Endothelial cell of umbilical vein (primary cell): Measurements from ENCODE around the gene FAM193B. TPM values are rescaled to one million over a fixed set of nuclear protein-coding genes. Genes with fewer than 3 reads are reported as not detected.

Experiments used
- BruUV-seq: library from RNA; stranded (reverse); fragments of 400-500 nt; replicated peaks from 2 replicates; lab custom pipeline; 2021; lab: Mats Ljungman, UMichigan
- CTCF ChIA-PET: fragments of 300-600, 350-600 bp; sonication (Branson Sonifier 250); formaldehyde crosslinking; loops from one replicate; lab custom pipeline; 2021; ENCODE audit warnings: antibody characterized with exemption, inconsistent platforms; lab: Charles Lee
- POLR2A ChIA-PET: fragments of 300-600, 350-600 bp; sonication (Branson Sonifier 250); formaldehyde crosslinking; loops from one replicate; lab custom pipeline; 2021; ENCODE audit warnings: antibody characterized with exemption, inconsistent platforms; lab: Charles Lee
- DNase-seq: peaks from one replicate; pipeline ENCODE4 v3.0.0-alpha.2; 2011; ENCODE audit warnings: low read depth, low spot score
- FAIRE-seq: peaks from 2 replicates; lab custom pipeline; 2011; peaks lifted over from hg19 to GRCh38; lab: Jason Lieb, UNC
- H2AFZ ChIP-seq: 2 replicates; pipeline ENCODE4 v1.6.0; 2012; ENCODE audit warnings: low read depth, low read length, control low read depth, inconsistent platforms
- H3K27ac ChIP-seq: 2 replicates; pipeline ENCODE4 v1.5.1; 2011; ENCODE audit warnings: low read depth, mild to moderate bottlenecking, control low read depth, low read length, moderate library complexity; ENCODE audit not compliant: insufficient read depth
- H3K27me3 ChIP-seq, 2 experiments: 2 replicates each; pipeline versions ENCODE4 v1.6.0 to v1.6.1; 2011; ENCODE audit warnings: low read length in 2 of 2, mixed read lengths in 1 of 2; ENCODE audit not compliant: control insufficient read depth in 2 of 2, insufficient read depth in 2 of 2
- H3K36me3 ChIP-seq, 2 experiments: 2 replicates in 1 of 2; 3 replicates in 1 of 2; pipeline ENCODE4 v1.5.1; 2011; ENCODE audit warnings: low read length in 2 of 2, mild to moderate bottlenecking in 1 of 2, moderate library complexity in 1 of 2; ENCODE audit not compliant: control insufficient read depth in 2 of 2, insufficient read depth in 2 of 2; ENCODE audit errors: extremely low read depth in 1 of 2
- H3K4me1 ChIP-seq: 3 replicates; pipeline ENCODE4 v1.5.1; 2011; ENCODE audit warnings: mild to moderate bottlenecking, low read length; ENCODE audit not compliant: control insufficient read depth, insufficient read depth; ENCODE audit errors: extremely low read depth
- H3K4me2 ChIP-seq: 2 replicates; pipeline ENCODE4 v1.6.1; 2011; ENCODE audit warnings: low read length, control low read depth, mixed read lengths; ENCODE audit not compliant: insufficient read depth
- H3K4me3 ChIP-seq, 3 experiments: fragments of 200-600 bp in 1 of 3; sonication (generic), shearing (Covaris generic) in 1 of 3; replicated peaks in 1 of 3; 2 replicates each; pipeline ENCODE4 v1.5.1; 2011 to 2016; ENCODE audit warnings: control low read depth in 3 of 3, low read length in 3 of 3, mild to moderate bottlenecking in 2 of 3, inconsistent platforms in 1 of 3, low read depth in 1 of 3, moderate library complexity in 1 of 3; ENCODE audit not compliant: insufficient read depth in 1 of 3
- H3K79me2 ChIP-seq: 2 replicates; pipeline ENCODE4 v1.6.0; 2012; ENCODE audit warnings: low read length, inconsistent platforms; ENCODE audit not compliant: control insufficient read depth, insufficient read depth
- H3K9ac ChIP-seq: replicated peaks from 2 replicates; pipeline ENCODE3; 2011; ENCODE audit warnings: low read length, control low read depth; ENCODE audit not compliant: insufficient read depth; ENCODE audit errors: extremely low read depth
- H3K9me1 ChIP-seq: replicated peaks from 3 replicates; pipeline ENCODE4 v1.6.0; 2011; ENCODE audit warnings: mild to moderate bottlenecking, low read length; ENCODE audit not compliant: control insufficient read depth, insufficient read depth; ENCODE audit errors: extremely low read depth
- H3K9me3 ChIP-seq: replicated peaks from 2 replicates; pipeline ENCODE4 v1.5.1; 2012; ENCODE audit warnings: low read length, inconsistent platforms; ENCODE audit not compliant: control insufficient read depth, insufficient read depth
- H4K20me1 ChIP-seq: replicated peaks from 2 replicates; pipeline ENCODE3; 2011; ENCODE audit warnings: mild to moderate bottlenecking, low read length; ENCODE audit not compliant: control insufficient read depth, insufficient read depth; ENCODE audit errors: extremely low read depth
- CTCF ChIP-seq, 2 donors: IDR thresholded peaks; 1 replicate in 1 of 2; 2 replicates in 1 of 2; pipeline ENCODE4 v1.5.1; 2011; ENCODE audit warnings: low read length in 2 of 2, mild to moderate bottlenecking in 2 of 2, moderate library complexity in 2 of 2, control low read depth in 1 of 2, inconsistent platforms in 1 of 2, low read depth in 1 of 2; ENCODE audit not compliant: insufficient read depth in 1 of 2; ENCODE audit errors: extremely low read depth in 1 of 2
- EZH2 ChIP-seq: IDR thresholded peaks from 2 replicates; pipeline ENCODE4 v1.6.1; 2012; ENCODE audit warnings: borderline replicate concordance, low read depth, mild to moderate bottlenecking, moderate library complexity, low read length, inconsistent platforms; ENCODE audit not compliant: severe bottlenecking
- FOS ChIP-seq: IDR thresholded peaks from 2 replicates; pipeline ENCODE4 v1.6.1; 2011; ENCODE audit warnings: mild to moderate bottlenecking, low read length, moderate library complexity, borderline replicate concordance; ENCODE audit not compliant: insufficient read depth
- GATA2 ChIP-seq: IDR thresholded peaks from 2 replicates; pipeline ENCODE4 v1.7.0; 2011; ENCODE audit warnings: low read depth, mild to moderate bottlenecking, moderate library complexity, mixed read lengths, low read length; ENCODE audit not compliant: insufficient read length, insufficient read depth
- JUN ChIP-seq: IDR thresholded peaks from 2 replicates; pipeline ENCODE4 v1.6.1; 2011; ENCODE audit warnings: borderline replicate concordance, low read depth; ENCODE audit not compliant: insufficient read length, insufficient read depth
- MAX ChIP-seq: IDR thresholded peaks from 2 replicates; pipeline ENCODE4 v1.6.1; 2011; ENCODE audit not compliant: insufficient read depth, insufficient read length
- MYC ChIP-seq: IDR thresholded peaks from one replicate; pipeline ENCODE4 v1.6.1; 2011; ENCODE audit warnings: mild to moderate bottlenecking, low read depth, low read length
- POLR2A ChIP-seq: IDR thresholded peaks from 2 replicates; pipeline ENCODE4 v1.6.1; 2012; ENCODE audit warnings: low read depth, mild to moderate bottlenecking, control low read depth, low read length
- POLR2AphosphoS5 ChIP-seq: IDR thresholded peaks from 2 replicates; pipeline ENCODE4 v1.6.1; 2012; ENCODE audit warnings: low read depth, mild to moderate bottlenecking, control low read depth, low read length, moderate library complexity; ENCODE audit not compliant: insufficient read depth
- dilution Hi-C: fragments of 300-500 bp; cut with MboI; formaldehyde crosslinking; loops from one replicate; pipeline ENCODE4 v1.15.0; 2019; ENCODE audit warnings: low sequenced_read_pairs; ENCODE audit not compliant: extremely low pct_ligation_motif_present
- intact Hi-C: fragments of 100-400 bp; cut with micrococcal nuclease; formaldehyde crosslinking; loops from one replicate; pipeline ENCODE4 v1.10.0; 2022
- polyA plus RNA-seq, 4 experiments: library from polyadenylated mRNA; depleted of rRNA in 3 of 4; stranded (reverse) in 3 of 4; unstranded in 1 of 4; fragments of >200 nt; gene quantifications; 2 replicates each; pipeline versions ENCODE4 v1.2.1 to v1.2.3, GENCODE V29; 2011 to 2012; ENCODE audit warnings: missing spikeins in 1 of 4
- total RNA-seq: library from RNA; stranded (reverse); gene quantifications from 2 replicates; pipeline ENCODE4 v1.2.3, GENCODE V29; 2021

The FAM193B gene
- total and polyA plus RNA-seq, 2 donors (not counting 3 experiments of a cell fraction or from before 2014, with no cell fraction given) = 57.9 to 75.7 TPM

- no TSS peak for BruUV-seq
- no peak for DNase-seq
- no peak overlapping the region for H3K27ac ChIP-seq
- no peaks in the 10 kb centered on the region for H4K20me1 ChIP-seq
- H3K27me3 ChIP-seq = no peaks in the 10 kb centered on the region
- H3K36me3 ChIP-seq = peaks cover 9 to 39% of the 10 kb centered on the region in 2 experiments
- no peak for TF ChIP-seq CTCF (IDR thresholded peaks at IDR 0.05; ENCODE audit: extremely low read depth in 1 of 2, insufficient read depth in 1 of 2, low read depth in 1 of 2, low read length in 2 of 2)
- no peak for TF ChIP-seq MAX
- no peak for TF ChIP-seq FOS
- TF ChIP-seq MYC = no peak
- TF ChIP-seq JUN = no peak
- TF ChIP-seq POLR2A = no peak
- TF ChIP-seq EZH2 = no peak
- no peak for TF ChIP-seq GATA2
- TF ChIP-seq POLR2AphosphoS5 = no peak
- peaks cover 3% of the 10 kb centered on the region for H3K79me2 ChIP-seq
- ChIA-PET POLR2A (interaction anchor here (2.5 kb wide), 1 partner anchor 13 kb away, joined by 15 read pairs; the partner anchor contains the start of gene PDLIM7), CTCF (interaction anchor here (2.2 to 3.8 kb wide), 2 partner anchors 10 to 19 kb away, joined by 6 to 22 read pairs; no protein-coding TSS in a partner anchor)
- intact Hi-C loops (loop anchor here (1.0 kb wide), 1 partner anchor 13 kb away; the partner anchor contains the start of gene PDLIM7), dilution Hi-C loops (no loop called here)
- no peaks in the 10 kb centered on the region for H3K9me1 ChIP-seq
- H3K4me2 ChIP-seq = no peak overlapping the region
- H3K4me1 ChIP-seq = peaks cover 9% of the 10 kb centered on the region
- no peak for FAIRE-seq
- H3K9me3 ChIP-seq = no peaks in the 10 kb centered on the region
- H3K4me3 ChIP-seq = no peak overlapping the region
- no peak overlapping the region for H3K9ac ChIP-seq
- H2AFZ ChIP-seq = no peak overlapping the region
Observed at GRCh38 chr5:177509991-177510566, 44.3 kb downstream of the FAM193B start.
